Cardiac fibroblast (primary cell): Measurements from ENCODE around the gene C11orf97.
"Not testable (repeated sequence)": the region's sequence is repeated elsewhere in the genome, so short reads cannot be mapped to it uniquely, and the experiment has no call there.

Source experiments
- DNase-seq, 2 donors: peaks; one replicate each; pipeline versions ENCODE4 v3.0.0 to v3.0.0-alpha.2; 2010; ENCODE audit warnings: low read depth in 2 of 2
- H3K4me3 ChIP-seq, 2 donors: replicated peaks in 1 of 2; 1 replicate in 1 of 2; 2 replicates in 1 of 2; pipeline ENCODE4 v1.5.1; 2011; ENCODE audit warnings: low read depth in 2 of 2, low read length in 2 of 2, mild to moderate bottlenecking in 2 of 2, moderate library complexity in 1 of 2
- TF ChIP-seq, protein P1 (sequence below): IDR thresholded peaks from one replicate; pipeline ENCODE4 v1.5.1; 2011; ENCODE audit warnings: low read depth, mild to moderate bottlenecking, low read length, inconsistent platforms

The C11orf97 gene

DNA sequence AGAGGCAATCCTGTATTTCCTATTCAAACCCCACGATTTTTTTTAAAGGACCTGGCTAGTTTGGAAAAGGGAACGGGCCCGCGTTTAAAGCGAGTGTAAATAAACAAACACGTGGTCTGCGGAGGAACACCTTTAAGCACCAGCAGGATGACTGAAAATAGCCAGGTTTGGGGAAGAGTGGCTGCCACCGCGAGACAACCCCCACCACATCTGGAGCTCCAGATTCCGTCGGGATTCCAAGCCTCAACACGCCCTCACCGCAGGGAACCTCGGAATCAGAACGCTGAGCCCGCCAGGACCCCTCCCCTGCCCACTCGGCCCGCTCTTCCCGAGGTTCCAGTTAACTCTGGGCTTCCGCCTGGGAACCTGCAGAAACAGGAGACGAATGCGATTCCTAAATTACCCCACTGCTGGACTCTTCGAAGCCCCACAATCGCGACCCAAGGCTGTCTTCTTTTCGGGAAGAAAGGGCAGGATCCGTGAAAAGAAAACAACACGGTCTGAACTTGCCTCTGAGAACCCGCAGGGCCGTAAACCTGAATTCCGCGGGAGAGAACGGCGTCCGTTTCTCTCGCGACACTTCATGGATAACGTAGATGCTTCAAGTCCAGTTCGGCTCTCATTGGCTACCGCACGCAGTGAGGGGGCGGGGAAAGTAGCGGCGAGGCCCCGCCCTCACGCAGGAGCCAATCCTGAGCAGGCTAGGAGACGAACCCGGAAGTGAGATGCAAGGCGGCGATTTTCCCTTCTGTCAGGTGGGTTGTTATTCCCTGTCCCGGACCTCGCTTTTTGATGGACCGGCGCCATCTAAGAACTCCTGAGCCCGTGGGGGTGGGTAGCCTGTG is 18.8 kb upstream of the C11orf97 start, which contains the start of the genes ANKRD49 and MRE11:
Gene ANKRD49, plus strand, starts transcription at position 704 of the 845 bp plus-strand sequence. CDS start 2,710 bp downstream, outside the sequence.
Gene MRE11, minus strand, starts transcription at position 564 of the 845 bp plus-strand sequence. CDS start 1,043 bp downstream, outside the sequence.
- TF ChIP-seq, protein P1, sequence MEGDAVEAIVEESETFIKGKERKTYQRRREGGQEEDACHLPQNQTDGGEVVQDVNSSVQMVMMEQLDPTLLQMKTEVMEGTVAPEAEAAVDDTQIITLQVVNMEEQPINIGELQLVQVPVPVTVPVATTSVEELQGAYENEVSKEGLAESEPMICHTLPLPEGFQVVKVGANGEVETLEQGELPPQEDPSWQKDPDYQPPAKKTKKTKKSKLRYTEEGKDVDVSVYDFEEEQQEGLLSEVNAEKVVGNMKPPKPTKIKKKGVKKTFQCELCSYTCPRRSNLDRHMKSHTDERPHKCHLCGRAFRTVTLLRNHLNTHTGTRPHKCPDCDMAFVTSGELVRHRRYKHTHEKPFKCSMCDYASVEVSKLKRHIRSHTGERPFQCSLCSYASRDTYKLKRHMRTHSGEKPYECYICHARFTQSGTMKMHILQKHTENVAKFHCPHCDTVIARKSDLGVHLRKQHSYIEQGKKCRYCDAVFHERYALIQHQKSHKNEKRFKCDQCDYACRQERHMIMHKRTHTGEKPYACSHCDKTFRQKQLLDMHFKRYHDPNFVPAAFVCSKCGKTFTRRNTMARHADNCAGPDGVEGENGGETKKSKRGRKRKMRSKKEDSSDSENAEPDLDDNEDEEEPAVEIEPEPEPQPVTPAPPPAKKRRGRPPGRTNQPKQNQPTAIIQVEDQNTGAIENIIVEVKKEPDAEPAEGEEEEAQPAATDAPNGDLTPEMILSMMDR, result no peak
- peak; percentile 98 to 99 for DNase-seq
- H3K4me3 ChIP-seq, result peak within 1 kb of the TSS; percentile 88 to 93

DNA sequence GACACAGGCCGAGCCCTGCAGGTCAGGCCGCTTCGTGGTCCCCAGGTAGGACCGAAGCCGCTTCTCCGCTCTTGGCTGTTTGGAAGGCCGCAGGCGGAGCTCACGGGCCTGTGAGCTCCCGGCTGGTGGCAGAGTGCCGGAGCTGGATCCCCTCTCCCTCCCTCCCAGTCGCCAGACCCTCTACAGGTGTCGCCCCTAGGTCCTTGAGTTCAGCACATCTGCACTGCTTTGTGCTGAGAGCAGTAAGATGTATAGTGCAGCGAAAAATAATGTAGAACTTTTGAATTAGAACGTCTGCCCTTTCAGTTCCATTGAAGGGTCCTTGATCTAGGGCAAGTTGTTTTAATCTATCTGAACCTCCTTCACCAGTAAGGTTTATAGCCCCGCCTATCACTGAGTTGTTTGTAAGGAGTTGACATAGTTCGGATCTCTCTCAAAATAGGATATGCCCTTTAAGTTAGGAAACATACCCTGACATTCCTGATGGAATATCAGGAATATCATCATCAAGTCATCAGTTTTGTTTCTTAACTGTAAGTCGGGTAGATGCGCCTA is 18.1 kb upstream of the C11orf97 start:
- DNase-seq, result peak; percentile 10 to 28
- peak overlapping the region; percentile 88 to 93 for H3K4me3 ChIP-seq
- TF ChIP-seq, protein P1, result no peak

DNA sequence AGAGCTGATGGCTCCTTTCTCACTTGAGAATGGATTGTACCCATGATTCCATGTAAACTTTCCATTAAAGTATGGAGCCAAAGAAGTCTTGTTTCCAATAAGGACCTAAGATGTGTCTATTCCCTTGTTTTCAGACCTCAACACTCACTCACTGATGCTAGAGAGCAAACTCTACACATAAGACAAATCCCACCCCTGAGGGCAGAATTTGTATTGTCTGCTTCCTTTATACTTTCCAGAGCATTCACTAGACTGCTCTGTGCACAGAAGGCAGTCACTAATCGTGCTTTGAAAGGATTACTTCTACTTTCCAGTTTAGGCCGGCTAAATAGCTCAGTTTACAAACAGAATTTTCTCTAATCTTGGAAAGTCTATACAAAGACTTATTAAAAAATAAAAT is 12.1 kb upstream of the C11orf97 start:
- H3K4me3 ChIP-seq, result no peak overlapping the region
- no peak for DNase-seq
- TF ChIP-seq, protein P1, result no peak

DNA sequence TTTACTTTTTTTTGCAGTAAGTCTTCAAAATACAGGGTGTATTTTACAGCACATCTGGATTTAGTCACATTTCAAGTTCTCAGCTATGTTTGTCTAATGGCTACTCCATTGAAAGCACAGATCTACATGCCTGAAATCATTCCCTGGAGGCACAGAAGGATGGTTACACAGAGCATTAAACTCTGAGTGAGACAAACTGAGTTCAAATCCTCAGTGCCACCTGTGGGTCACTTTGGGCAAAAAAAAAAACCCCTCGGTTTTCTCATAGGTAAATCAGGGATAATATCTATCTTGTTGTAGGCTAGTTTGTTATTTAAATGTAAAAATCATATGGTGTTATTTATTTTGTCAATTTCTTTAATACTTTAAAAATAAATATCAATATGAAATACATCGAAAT is 10.7 kb upstream of the C11orf97 start:
- TF ChIP-seq, protein P1, result no peak
- H3K4me3 ChIP-seq, result no peak overlapping the region
- DNase-seq, result no peak

DNA sequence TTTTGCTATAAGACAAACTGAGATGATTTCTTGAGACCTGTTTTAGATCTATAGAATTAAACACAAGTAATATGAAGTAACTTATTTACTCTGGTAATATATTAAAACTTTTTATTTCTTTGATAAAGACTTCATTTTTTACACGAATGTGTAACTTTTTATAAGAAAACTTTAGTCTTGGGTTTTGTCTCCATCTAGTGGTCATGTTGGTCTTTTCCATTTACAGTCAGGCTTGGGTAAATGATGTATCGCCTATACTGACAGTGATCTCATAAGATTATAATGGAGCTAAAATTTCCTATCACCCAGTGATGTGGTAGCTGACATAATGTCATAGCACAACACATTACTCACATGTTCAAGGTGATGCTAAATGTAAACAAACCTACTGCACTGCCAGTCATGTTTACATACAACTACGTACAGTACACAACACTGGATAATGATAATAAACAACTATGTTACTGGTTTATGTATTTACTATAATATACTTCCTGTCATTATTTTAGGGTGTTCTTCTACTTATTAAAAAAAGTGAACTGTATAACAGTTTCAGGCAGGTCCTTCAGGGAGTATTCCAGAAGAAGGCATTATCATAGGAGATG is 7.5 kb upstream of the C11orf97 start:
- peak; percentile 65 to 81 for DNase-seq
- TF ChIP-seq, protein P1, result peak; percentile 53
- H3K4me3 ChIP-seq, result no peak overlapping the region

DNA sequence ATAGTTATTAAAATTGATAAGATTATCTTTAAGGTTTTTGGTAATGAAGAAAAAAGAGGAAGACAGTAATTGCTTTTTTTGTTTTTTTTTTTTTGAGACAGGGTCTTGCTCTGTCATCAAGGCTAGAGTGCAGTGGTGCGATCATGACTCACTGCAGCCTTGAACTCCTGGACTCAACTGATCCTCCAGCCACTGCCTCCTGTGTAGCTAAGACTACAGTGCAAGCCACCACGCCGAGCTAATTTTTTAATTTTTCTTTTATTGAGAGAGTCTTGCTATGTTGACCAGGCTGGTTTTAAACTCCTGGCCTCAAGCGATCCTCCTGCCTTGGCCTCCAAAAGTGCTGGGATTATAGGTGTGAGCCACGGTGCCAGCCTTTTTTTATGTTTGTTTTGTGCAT is 5.7 kb upstream of the C11orf97 start:
- not testable (repeated sequence) for DNase-seq, H3K4me3 ChIP-seq

DNA sequence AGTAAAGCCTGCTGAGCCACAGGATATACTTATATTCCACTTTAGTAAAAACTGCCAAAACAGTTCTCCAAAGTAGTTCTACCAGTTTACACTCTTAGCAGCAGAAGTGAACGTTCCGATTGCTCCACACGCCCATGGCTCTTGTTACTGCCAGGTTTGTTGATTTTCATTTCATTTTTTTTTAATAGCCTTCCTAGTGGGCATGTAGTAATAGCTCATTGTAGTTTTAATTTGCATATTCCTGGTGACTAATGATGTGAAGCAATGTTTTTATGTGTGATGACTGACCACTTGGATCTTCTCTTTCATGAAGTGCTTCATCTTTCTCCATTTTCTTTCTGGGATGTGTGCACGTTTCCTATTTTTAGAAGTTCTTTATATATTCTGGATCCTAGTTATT is 4.8 kb upstream of the C11orf97 start:
- no peak overlapping the region for H3K4me3 ChIP-seq
- DNase-seq, result peak in 1 of 2 donors; percentile 42
- TF ChIP-seq, protein P1, result no peak
